K562 (cell line): ENCODE measurements around the gene NPAS3. TPM values are rescaled to one million over a fixed set of nuclear protein-coding genes. Genes with fewer than 3 reads are reported as not detected.

Experiments used
- ATAC-seq: fragments of 200-7000 bp; cut with Tn5 transposase; 3 replicates; pipeline ENCODE4 v1.9.1; 2020; ENCODE audit warnings: moderate library complexity
- BruUV-seq: library from RNA; stranded (reverse); fragments of 400-500 nt; replicated peaks from 2 replicates; lab custom pipeline; 2021; lab: Mats Ljungman, UMichigan
- CTCF ChIA-PET: fragments of 300-600 bp; formaldehyde crosslinking; extraction: SDS; loops from one replicate; lab custom pipeline; 2021; ENCODE audit warnings: low intra/inter-chr PET ratio; lab: Yijun Ruan, JAX
- POLR2A ChIA-PET: fragments of 300-600, 350-650 bp; sonication (Branson Sonifier 250); formaldehyde crosslinking; extraction: SDS; loops from one replicate; lab custom pipeline; 2021; ENCODE audit warnings: antibody characterized with exemption, inconsistent platforms; lab: Yijun Ruan, JAX
- DNase-seq, 4 experiments: peaks; one replicate each; pipeline versions ENCODE4 v3.0.0 to v3.0.0-alpha.2; 2011 to 2018; ENCODE audit warnings: low spot score in 3 of 4, mixed read lengths in 3 of 4; ENCODE audit errors: extremely low read depth in 1 of 4
- FAIRE-seq: peaks from 2 replicates; lab custom pipeline; 2011; peaks lifted over from hg19 to GRCh38; lab: Jason Lieb, UNC
- H2AFZ ChIP-seq: 2 replicates; pipeline ENCODE4 v1.6.0; 2011; ENCODE audit warnings: low read depth, low read length, control low read depth, inconsistent platforms
- H3K27ac ChIP-seq: fragments of 200-600 bp; 3 replicates; pipeline ENCODE4 v1.8.0; 2011; ENCODE audit warnings: low read depth, mild to moderate bottlenecking, control low read depth, inconsistent platforms, low read length, moderate library complexity, mixed read lengths; ENCODE audit errors: extremely low read depth
- H3K27me3 ChIP-seq, 2 experiments: fragments of 300-600 bp in 1 of 2; 2 replicates in 1 of 2; 3 replicates in 1 of 2; pipeline versions ENCODE4 v1.6.0 to v1.8.0; 2011; ENCODE audit warnings: inconsistent platforms in 2 of 2, low read length in 2 of 2, mild to moderate bottlenecking in 1 of 2, mixed read lengths in 1 of 2, moderate library complexity in 1 of 2; ENCODE audit not compliant: control insufficient read depth in 2 of 2, insufficient read depth in 2 of 2
- H3K36me3 ChIP-seq: fragments of 300-600 bp; 3 replicates; pipeline ENCODE4 v1.8.0; 2011; ENCODE audit warnings: mild to moderate bottlenecking, low read length, inconsistent platforms; ENCODE audit not compliant: control insufficient read depth, insufficient read depth
- H3K4me1 ChIP-seq, 2 experiments: fragments of 200-600 bp in 1 of 2; replicated peaks in 1 of 2; 2 replicates in 1 of 2; 3 replicates in 1 of 2; pipeline versions ENCODE4 v1.5.1 to v1.8.0; 2011; ENCODE audit warnings: inconsistent platforms in 2 of 2, low read length in 2 of 2, mild to moderate bottlenecking in 1 of 2, mixed read lengths in 1 of 2, moderate library complexity in 1 of 2; ENCODE audit not compliant: control insufficient read depth in 2 of 2, insufficient read depth in 2 of 2
- H3K4me2 ChIP-seq: 2 replicates; pipeline ENCODE4 v1.6.1; 2011; ENCODE audit warnings: low read length, control low read depth, inconsistent platforms, mixed read lengths; ENCODE audit not compliant: insufficient read depth
- H3K4me3 ChIP-seq: fragments of 200-600 bp; sonication (generic), shearing (Covaris generic); 2 replicates; pipeline ENCODE4 v1.5.1; 2016; ENCODE audit warnings: control low read depth, inconsistent platforms
- H3K79me2 ChIP-seq: fragments of 200-600 bp; 3 replicates; pipeline ENCODE4 v1.8.0; 2011; ENCODE audit warnings: low read length, inconsistent platforms; ENCODE audit not compliant: control insufficient read depth, insufficient read depth
- H3K9ac ChIP-seq, 2 experiments: 2 replicates each; pipeline versions ENCODE4 v1.6.0 to v1.6.1; 2011; ENCODE audit warnings: low read depth in 2 of 2, low read length in 2 of 2, control low read depth in 1 of 2, inconsistent platforms in 1 of 2, mild to moderate bottlenecking in 1 of 2, mixed read lengths in 1 of 2; ENCODE audit not compliant: insufficient read depth in 1 of 2
- H3K9me1 ChIP-seq: one replicate; pipeline ENCODE4 v1.6.0; 2011; ENCODE audit warnings: inconsistent platforms, mild to moderate bottlenecking, low read length, moderate library complexity; ENCODE audit not compliant: control insufficient read depth, insufficient read depth
- H3K9me3 ChIP-seq: replicated peaks from 2 replicates; pipeline ENCODE4 v1.5.1; 2011; ENCODE audit warnings: low read depth, low read length, inconsistent platforms; ENCODE audit not compliant: control insufficient read depth, insufficient read depth
- H4K20me1 ChIP-seq: replicated peaks from 2 replicates; pipeline ENCODE4 v1.6.1; 2011; ENCODE audit warnings: low read length, inconsistent platforms, mixed read lengths; ENCODE audit not compliant: control insufficient read depth, insufficient read depth
- CEBPG ChIP-seq, 3 experiments: fragments of 200-800 bp in 1 of 3; sonication (Bioruptor generic) in 1 of 3; sonication (generic) in 1 of 3; formaldehyde crosslinking in 1 of 3; IDR thresholded peaks in 2 of 3; conservative IDR thresholded peaks in 1 of 3; 2 replicates each; pipeline versions ENCODE4 v1.6.1 to v1.8.0; 2016 to 2022; ENCODE audit warnings: missing compliant biosample characterization in 2 of 3, missing genetic modification characterization in 2 of 3, mild to moderate bottlenecking in 1 of 3, missing genetic modification reagents in 1 of 3
- NCOA2 ChIP-seq, 2 experiments: fragments of 450-650 bp; IDR thresholded peaks; 2 replicates each; pipeline ENCODE4 v1.6.1; 2018; ENCODE audit warnings: mild to moderate bottlenecking in 2 of 2, moderate library complexity in 1 of 2; ENCODE audit not compliant: partially characterized antibody in 2 of 2
- NFE2 ChIP-seq: IDR thresholded peaks from 2 replicates; pipeline ENCODE4 v1.6.1; 2014; ENCODE audit warnings: antibody characterized with exemption, low read depth
- PPARD ChIP-seq: fragments of 250-450 bp; sonication (Bioruptor Pico); IDR thresholded peaks from 2 replicates; pipeline ENCODE4 v1.8.0; 2022; ENCODE audit warnings: inconsistent platforms, mild to moderate bottlenecking, moderate library complexity
- RBM15 ChIP-seq: fragments of 200-400 bp; formaldehyde crosslinking; IDR thresholded peaks from 2 replicates; pipeline ENCODE4 v1.6.1; 2018; ENCODE audit warnings: mild to moderate bottlenecking, low read length, moderate library complexity; ENCODE audit not compliant: insufficient read depth
- TEAD2 ChIP-seq: fragments of 450-650 bp; IDR thresholded peaks from 2 replicates; pipeline ENCODE4 v1.6.1; 2016; ENCODE audit warnings: missing genetic modification characterization, control low read depth, missing compliant biosample characterization
- ZEB2 ChIP-seq: fragments of 450-650 bp; IDR thresholded peaks from 2 replicates; pipeline ENCODE4 v1.6.1; 2016
- ZNF384 ChIP-seq: IDR thresholded peaks from 2 replicates; pipeline ENCODE4 v1.6.1; 2012; ENCODE audit warnings: low read depth, low read length, improper control_type of control experiment
- ZNF586 ChIP-seq: fragments of 450-650 bp; formaldehyde crosslinking; conservative IDR thresholded peaks from 2 replicates; pipeline ENCODE4 v1.4.0; 2020; ENCODE audit warnings: mild to moderate bottlenecking, moderate library complexity
- WGBS: fragments of 100-300 bp; shearing (Covaris generic); methylation state at CpG from one replicate; pipeline ENCODE4 v1.1.6; 2016; ENCODE audit warnings: low coverage, mixed read lengths; ENCODE audit not compliant: insufficient coverage; ENCODE audit errors: missing lambda C conversion rate; 5-methylcytosine and 5-hydroxymethylcytosine counted together
- in situ Hi-C: fragments of 300-500 bp; cut with MboI; formaldehyde crosslinking; loops from 4 replicates; pipeline ENCODE4 v1.15.0; 2018; ENCODE audit warnings: inconsistent platforms, mixed read lengths
- intact Hi-C: fragments of 100-400 bp; cut with micrococcal nuclease; formaldehyde crosslinking; loops from 2 replicates; pipeline ENCODE4 v1.14.2; 2022
- polyA plus RNA-seq, 8 experiments: library from polyadenylated mRNA; depleted of rRNA in 4 of 8; stranded (reverse) in 5 of 8; unstranded in 3 of 8; fragments of >200 nt; fragmentation: Nextera tagmentation in 2 of 8; fragmentation: Illumina TruSeq in 1 of 8; extraction: Ambion mirVana in 2 of 8; extraction: Trizol in 1 of 8; gene quantifications; 2 replicates each; pipeline versions ENCODE4 v1.2.1 to v1.2.3, GENCODE V29; 2011 to 2014; ENCODE audit warnings: inconsistent platforms in 1 of 8, missing spikeins in 1 of 8
- total RNA-seq, 7 experiments: library from RNA; depleted of rRNA in 6 of 7; stranded (reverse); fragments of >200 nt in 6 of 7; fragmentation: Illumina TruSeq in 2 of 7; extraction: Trizol in 2 of 7; gene quantifications; 2 replicates each; pipeline versions ENCODE4 v1.2.1 to v1.2.3, GENCODE V29; 2011 to 2021; ENCODE audit warnings: low replicate concordance in 1 of 7
- TF ChIP-seq, protein P1 (sequence below): fragments of 450-650 bp; formaldehyde crosslinking; IDR thresholded peaks from 2 replicates; pipeline ENCODE4 v1.4.0; 2022; ENCODE audit warnings: missing genetic modification characterization
- TF ChIP-seq, protein P2 (sequence below): IDR thresholded peaks from 3 replicates; pipeline ENCODE4 v1.6.1; 2011; ENCODE audit warnings: borderline replicate concordance, mild to moderate bottlenecking; ENCODE audit not compliant: insufficient read length, insufficient read depth
- TF ChIP-seq, protein P3 (sequence below): fragments of 450-650 bp; formaldehyde crosslinking; IDR thresholded peaks from 2 replicates; pipeline ENCODE4 v1.4.0; 2022; ENCODE audit warnings: missing genetic modification characterization

NPAS3 gene
- total and polyA plus RNA-seq, 9 of the 15 experiments (the other 6 are each of a cell fraction or from before 2014, with no cell fraction given), result 0.04 TPM; not detected in 8

GRCh38 chr14:33114331-33114730 is 175.7 kb downstream of the NPAS3 start:
- Histone ChIP-seq H3K27ac (no peak overlapping the region), H3K9ac (no peak overlapping the region), H4K20me1 (no peaks in the 10 kb centered on the region), H3K4me1 (no peaks in the 10 kb centered on the region), H3K27me3 (no peaks in the 10 kb centered on the region), H3K36me3 (no peaks in the 10 kb centered on the region), H3K4me2 (no peak overlapping the region)
- CTCF ChIA-PET, result no interaction called here
- DNase-seq, result no peak
- intact Hi-C loops, result no loop called here
- 0% methylated on average over 3 of the region's 3 CpGs for WGBS
- FAIRE-seq, result no peak
- POLR2A ChIA-PET, result no interaction called here
- no peak for ATAC-seq
- in situ Hi-C loops, result no loop called here
- TF ChIP-seq CEBPG (CRISPR knock-in tag; IDR thresholded peaks at IDR 0.05) (no peak), CEBPG (tag; conservative IDR thresholded peaks at IDR 0.05 in 1 of 2, IDR thresholded peaks at IDR 0.05 in 1 of 2) (no peak), ZNF384 (no peak), NFE2 (no peak), PPARD (CRISPR knock-in tag) (no peak), ZEB2 (no peak), NCOA2 (IDR thresholded peaks at IDR 0.05; ENCODE audit: partially characterized antibody in 2 of 2) (no peak), ZNF586 (no peak), RBM15 (no peak), TEAD2 (tag) (no peak)
- TF ChIP-seq, protein P1, sequence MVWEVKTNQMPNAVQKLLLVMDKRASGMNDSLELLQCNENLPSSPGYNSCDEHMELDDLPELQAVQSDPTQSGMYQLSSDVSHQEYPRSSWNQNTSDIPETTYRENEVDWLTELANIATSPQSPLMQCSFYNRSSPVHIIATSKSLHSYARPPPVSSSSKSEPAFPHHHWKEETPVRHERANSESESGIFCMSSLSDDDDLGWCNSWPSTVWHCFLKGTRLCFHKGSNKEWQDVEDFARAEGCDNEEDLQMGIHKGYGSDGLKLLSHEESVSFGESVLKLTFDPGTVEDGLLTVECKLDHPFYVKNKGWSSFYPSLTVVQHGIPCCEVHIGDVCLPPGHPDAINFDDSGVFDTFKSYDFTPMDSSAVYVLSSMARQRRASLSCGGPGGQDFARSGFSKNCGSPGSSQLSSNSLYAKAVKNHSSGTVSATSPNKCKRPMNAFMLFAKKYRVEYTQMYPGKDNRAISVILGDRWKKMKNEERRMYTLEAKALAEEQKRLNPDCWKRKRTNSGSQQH (CRISPR knock-in tag), result no peak
- TF ChIP-seq, protein P2, sequence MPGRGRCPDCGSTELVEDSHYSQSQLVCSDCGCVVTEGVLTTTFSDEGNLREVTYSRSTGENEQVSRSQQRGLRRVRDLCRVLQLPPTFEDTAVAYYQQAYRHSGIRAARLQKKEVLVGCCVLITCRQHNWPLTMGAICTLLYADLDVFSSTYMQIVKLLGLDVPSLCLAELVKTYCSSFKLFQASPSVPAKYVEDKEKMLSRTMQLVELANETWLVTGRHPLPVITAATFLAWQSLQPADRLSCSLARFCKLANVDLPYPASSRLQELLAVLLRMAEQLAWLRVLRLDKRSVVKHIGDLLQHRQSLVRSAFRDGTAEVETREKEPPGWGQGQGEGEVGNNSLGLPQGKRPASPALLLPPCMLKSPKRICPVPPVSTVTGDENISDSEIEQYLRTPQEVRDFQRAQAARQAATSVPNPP, result no peak
- TF ChIP-seq, protein P3, sequence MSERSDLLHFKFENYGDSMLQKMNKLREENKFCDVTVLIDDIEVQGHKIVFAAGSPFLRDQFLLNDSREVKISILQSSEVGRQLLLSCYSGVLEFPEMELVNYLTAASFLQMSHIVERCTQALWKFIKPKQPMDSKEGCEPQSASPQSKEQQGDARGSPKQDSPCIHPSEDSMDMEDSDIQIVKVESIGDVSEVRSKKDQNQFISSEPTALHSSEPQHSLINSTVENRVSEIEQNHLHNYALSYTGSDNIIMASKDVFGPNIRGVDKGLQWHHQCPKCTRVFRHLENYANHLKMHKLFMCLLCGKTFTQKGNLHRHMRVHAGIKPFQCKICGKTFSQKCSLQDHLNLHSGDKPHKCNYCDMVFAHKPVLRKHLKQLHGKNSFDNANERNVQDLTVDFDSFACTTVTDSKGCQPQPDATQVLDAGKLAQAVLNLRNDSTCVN (CRISPR knock-in tag), result no peak
- TF ChIP-seq, all 486 proteins: peak for 0
- no peaks in the 10 kb centered on the region for H3K9me1 ChIP-seq
- BruUV-seq, result no TSS peak
- no peaks in the 10 kb centered on the region for H3K79me2 ChIP-seq
- H3K9me3 ChIP-seq, result no peaks in the 10 kb centered on the region
- no peak overlapping the region for H2AFZ ChIP-seq
- no peak overlapping the region for H3K4me3 ChIP-seq
